Medulla oblongata (tissue), 1 donor: ENCODE results near the gene FXYD5.
"Not testable (repeated sequence)": the region's sequence is repeated elsewhere in the genome, so short reads cannot be mapped to it uniquely, and the experiment has no call there.

Source experiments
- DNase-seq: peaks from one replicate; pipeline ENCODE4 v3.0.0-alpha.2; 2015; ENCODE audit errors: extremely low spot score

The FXYD5 gene

GRCh38 chr19:35177377-35178274, 23.1 kb downstream of the FXYD5 start:
- no peak for DNase-seq

GRCh38 chr19:35178701-35179100, 24.2 kb downstream of the FXYD5 start:
- DNase-seq = no peak

GRCh38 chr19:35179830-35180229, 25.3 kb downstream of the FXYD5 start:
- DNase-seq = no peak

GRCh38 chr19:35181387-35181786, 26.9 kb downstream of the FXYD5 start:
- no peak for DNase-seq

- DNase-seq = no peak
These were observed 29.7 kb downstream of the FXYD5 start for GRCh38 chr19:35184267-35184666.

- DNase-seq = no peak
These were observed 30.3 kb downstream of the FXYD5 start for GRCh38 chr19:35184884-35185283.

GRCh38 chr19:35194012-35194984, 39.8 kb downstream of the FXYD5 start:
- no peak for DNase-seq

GRCh38 chr19:35195830-35196229, 41.3 kb downstream of the FXYD5 start:
- no peak for DNase-seq

GRCh38 chr19:35196861-35197260, 42.3 kb downstream of the FXYD5 start:
- not testable (repeated sequence) for DNase-seq

- DNase-seq = no peak
These were observed 44.9 kb downstream of the FXYD5 start for GRCh38 chr19:35199481-35199880.

- no peak for DNase-seq
These were observed 48.5 kb downstream of the FXYD5 start for GRCh38 chr19:35202722-35203688.

GRCh38 chr19:35204799-35205732, 50.5 kb downstream of the FXYD5 start:
- DNase-seq = peak; percentile 70

- DNase-seq = no peak
These were observed 51.3 kb downstream of the FXYD5 start for GRCh38 chr19:35205733-35206323.

GRCh38 chr19:35206379-35206778, 51.8 kb downstream of the FXYD5 start:
- DNase-seq = no peak

GRCh38 chr19:35206855-35207254, 52.3 kb downstream of the FXYD5 start:
- no peak for DNase-seq

- no peak for DNase-seq
These were observed 52.9 kb downstream of the FXYD5 start for GRCh38 chr19:35207391-35207871.

- no peak for DNase-seq
These were observed 53.6 kb downstream of the FXYD5 start for GRCh38 chr19:35208121-35208520.

- DNase-seq = no peak
These were observed 55.1 kb downstream of the FXYD5 start for GRCh38 chr19:35209646-35210045.

GRCh38 chr19:35211545-35212230, 57.2 kb downstream of the FXYD5 start:
- DNase-seq = peak; percentile 36
